GM19438 (cell line): Measurements from ENCODE around the gene ABCB1.
"Not testable (repeated sequence)": the region's sequence is repeated elsewhere in the genome, so short reads cannot be mapped to it uniquely, and the experiment has no call there.

Experiments
- ATAC-seq: cut with Tn5 transposase; IDR thresholded peaks from one replicate; pipeline ENCODE4 v1.9.1; 2021; ENCODE audit warnings: low read depth; ENCODE audit not compliant: unreplicated experiment

The ABCB1 gene

GRCh38 chr7:87474533-87475358, 125.9 kb downstream of the ABCB1 start:
- peak; percentile 59 for ATAC-seq

GRCh38 chr7:87473986-87474385, 126.7 kb downstream of the ABCB1 start:
- no peak for ATAC-seq

- no peak for ATAC-seq
These were observed 127.5 kb downstream of the ABCB1 start for GRCh38 chr7:87473192-87473591.

- ATAC-seq: no peak
These were observed 129.2 kb downstream of the ABCB1 start for GRCh38 chr7:87471473-87471872.

DNA sequence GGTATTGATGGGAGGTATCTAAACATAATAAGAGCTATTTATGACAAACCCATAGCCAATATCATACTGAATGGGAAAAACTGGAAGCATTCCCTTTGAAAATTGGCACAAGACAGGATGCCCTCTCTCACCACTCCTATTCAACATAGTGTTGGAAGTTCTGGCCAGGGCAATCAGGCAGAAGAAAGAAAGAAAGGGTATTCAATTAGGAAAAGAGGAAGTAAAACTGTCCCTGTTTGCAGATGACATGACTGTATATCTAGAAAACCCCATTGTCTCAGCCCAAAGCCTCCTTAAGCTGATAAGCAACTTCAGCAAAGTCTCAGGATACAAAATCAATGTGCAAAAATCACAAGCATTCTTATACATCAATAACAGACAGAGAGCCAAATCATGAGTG, 131.5 kb downstream of the ABCB1 start:
- not testable (repeated sequence) for ATAC-seq

GRCh38 chr7:87465534-87465880, 135.2 kb downstream of the ABCB1 start:
- not testable (repeated sequence) for ATAC-seq

DNA sequence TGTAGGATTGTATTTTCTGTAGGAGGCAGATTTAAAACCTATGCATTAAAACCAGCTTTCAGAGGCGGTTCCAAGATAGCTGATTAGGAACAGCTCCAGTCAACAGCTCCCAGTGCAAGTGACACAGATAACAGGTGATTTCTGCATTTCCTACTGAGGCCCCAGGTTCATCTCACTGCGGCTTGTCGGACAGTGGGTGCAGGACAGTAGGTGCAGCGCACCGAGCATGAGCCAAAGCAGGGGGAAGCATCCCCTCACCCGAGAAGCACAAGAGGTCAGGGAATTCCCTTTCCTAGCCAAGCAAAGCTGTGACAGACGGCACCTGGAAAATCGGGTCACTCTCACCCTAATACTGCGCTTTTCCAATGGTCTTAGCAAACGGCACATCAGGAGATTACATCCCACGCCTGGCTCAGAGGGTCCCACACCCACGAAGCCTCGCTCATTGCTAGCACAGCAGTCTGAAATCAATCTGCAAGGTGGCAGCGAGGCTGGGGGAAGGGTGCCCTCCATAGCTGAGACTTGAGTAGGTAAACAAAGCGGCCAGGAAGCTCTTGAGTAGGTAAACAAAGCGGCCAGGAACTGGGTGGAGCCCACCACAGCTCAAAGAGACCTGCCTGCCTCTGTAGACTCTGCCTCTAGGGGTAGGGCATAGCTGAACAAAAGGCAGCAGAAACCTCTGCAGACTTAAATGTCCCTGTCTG, 135.7 kb downstream of the ABCB1 start:
- ATAC-seq: not testable (repeated sequence)

DNA sequence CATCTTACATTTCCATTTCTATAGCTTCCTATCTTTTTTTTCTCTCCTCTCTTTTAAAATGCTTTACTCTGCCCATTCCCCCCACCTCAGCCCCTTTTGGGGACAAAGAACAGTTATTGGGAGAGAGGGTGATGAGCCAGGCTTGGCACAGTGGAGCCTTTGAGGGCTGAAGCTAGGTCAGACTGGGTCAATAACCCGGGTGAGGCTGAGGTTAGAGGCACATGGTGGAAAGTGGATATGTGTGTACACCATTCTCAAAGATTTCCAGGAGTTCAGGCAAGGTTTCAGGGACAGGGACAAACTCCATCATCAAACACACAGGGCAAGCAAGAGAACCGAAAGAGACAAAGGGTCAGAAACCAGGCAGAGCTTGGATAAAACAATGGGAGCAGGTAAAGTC, 136.7 kb downstream of the ABCB1 start:
- ATAC-seq: no peak

GRCh38 chr7:87460444-87460843, 140.2 kb downstream of the ABCB1 start:
- ATAC-seq: not testable (repeated sequence)

- no peak for ATAC-seq
These were observed 140.7 kb downstream of the ABCB1 start for GRCh38 chr7:87459941-87460340.

DNA sequence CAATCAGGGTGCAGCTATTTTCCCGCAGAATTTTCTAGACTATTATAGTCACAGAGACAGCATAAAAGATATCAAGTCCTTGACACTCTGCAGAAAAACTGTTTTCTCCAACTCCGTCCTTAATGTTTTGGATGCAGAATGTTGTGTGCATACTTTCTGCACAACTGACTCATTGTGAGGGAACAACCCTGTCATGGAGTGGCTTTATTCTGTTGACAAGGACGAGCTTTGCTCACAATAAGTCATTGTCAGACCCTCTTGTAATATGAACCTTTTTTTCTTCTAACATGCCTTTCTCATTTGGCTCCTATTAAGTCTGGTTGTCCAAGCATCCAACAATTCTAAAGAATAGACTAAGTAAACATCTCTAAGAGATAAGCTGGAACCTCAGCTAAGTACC, 142.5 kb downstream of the ABCB1 start:
- ATAC-seq: no peak

DNA sequence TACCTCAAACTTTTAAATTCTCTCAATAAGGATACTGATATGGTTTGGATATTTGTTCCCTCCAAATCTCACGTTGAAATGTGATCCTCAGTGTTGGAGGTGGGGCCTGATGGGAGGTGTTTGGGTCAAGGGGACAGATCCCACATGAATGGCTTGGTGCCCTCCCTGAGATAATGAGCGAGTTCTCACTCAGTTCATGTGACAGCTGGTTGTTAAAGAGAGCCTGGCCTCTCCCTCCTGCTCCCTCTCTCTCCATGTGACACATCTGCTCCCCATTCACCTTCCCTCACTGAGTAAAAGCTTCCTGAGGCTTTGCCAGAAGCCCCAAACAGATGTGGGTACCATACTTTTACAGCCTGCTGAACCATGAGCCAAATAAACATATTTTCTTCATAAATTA, 144.4 kb downstream of the ABCB1 start:
- ATAC-seq: no peak
